COLO829 (cell line): ENCODE measurements around the gene LHFPL2.

ENCODE experiments used
- DNase-seq: peaks from one replicate; pipeline ENCODE4 v3.0.0; 2012; ENCODE audit warnings: low spot score

The LHFPL2 gene

DNA sequence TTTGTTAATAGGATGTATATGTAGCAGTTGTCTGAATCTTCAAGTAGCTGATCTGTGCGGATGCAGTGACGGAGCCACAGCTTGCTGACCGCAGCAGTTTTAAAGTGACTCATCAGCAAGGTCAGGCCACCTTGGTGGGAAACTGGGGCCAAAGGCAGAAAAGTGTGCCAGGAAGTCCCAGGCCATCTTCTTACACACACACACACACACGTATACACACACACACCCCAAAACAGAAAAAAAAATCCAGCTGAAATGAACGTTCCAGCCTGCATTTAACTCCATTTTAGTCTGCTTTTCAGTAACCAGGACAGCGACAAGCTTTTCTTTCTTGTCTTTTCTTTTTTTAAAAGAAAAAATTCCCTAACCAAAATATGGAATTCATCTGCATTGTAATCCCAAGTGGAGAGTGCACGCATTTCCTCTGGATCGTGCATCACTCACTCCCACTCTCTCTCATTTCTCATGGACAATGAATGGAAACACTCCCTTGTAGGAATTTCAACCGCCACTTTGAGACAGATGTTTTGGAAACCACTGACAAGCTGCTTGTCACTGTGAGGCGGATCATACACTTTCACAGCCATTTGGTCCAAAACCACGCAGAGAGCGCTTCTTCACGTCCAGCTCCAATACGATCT lies 103.9 kb downstream of the LHFPL2 start:
- DNase-seq: no peak

GRCh38 chr5:78543916-78544315 lies 104.7 kb downstream of the LHFPL2 start:
- no peak for DNase-seq

DNA sequence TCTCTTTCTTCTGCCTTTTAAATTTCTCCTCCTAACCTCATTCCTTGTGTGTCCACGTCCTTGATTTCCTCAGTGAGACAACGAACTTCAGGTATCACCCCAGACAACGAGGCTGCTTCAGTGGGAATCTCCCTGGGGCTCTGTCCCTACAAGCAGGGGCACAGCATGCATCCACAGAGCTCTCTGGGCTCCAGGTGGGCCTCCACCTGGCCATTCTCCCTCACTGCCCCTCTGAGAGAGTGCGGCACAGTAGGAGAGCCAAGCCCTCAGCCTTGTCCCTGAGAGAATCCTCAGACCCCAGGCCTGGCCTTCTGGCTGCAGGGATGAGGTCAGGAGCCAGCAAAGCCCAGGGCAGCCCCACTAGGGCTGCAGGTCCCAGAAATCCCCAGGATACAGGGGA lies 105.3 kb downstream of the LHFPL2 start:
- no peak for DNase-seq

DNA sequence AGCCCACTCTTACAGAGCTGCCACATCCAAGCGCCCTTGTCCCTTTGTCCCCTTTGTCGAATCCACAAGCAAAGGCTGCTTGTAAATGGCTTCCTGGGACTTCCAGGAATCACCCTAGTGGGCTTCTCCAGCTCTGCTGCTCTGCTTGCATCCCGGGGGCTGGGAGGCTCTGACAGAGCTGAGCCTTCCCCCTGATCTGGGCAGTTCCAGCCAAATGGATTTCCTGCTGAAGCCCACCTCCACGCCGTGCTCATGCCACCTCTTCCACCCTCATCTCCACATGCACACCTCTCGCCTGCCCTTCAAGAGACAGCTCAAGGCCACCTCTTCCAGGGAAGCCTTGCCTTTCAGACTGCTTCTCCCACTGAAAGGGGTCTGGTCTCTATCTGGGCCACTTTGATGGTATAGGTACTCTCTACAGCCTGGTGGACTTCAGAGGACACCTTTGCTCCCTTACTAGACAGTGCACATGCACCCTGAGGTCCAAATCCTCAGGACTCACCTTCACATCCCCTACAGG lies 106.2 kb downstream of the LHFPL2 start:
- no peak for DNase-seq

GRCh38 chr5:78541086-78541654 lies 107.4 kb downstream of the LHFPL2 start:
- peak; percentile 31 for DNase-seq

- peak; percentile 66 for DNase-seq
Measured at GRCh38 chr5:78540335-78541085, 108.1 kb downstream of the LHFPL2 start.

DNA sequence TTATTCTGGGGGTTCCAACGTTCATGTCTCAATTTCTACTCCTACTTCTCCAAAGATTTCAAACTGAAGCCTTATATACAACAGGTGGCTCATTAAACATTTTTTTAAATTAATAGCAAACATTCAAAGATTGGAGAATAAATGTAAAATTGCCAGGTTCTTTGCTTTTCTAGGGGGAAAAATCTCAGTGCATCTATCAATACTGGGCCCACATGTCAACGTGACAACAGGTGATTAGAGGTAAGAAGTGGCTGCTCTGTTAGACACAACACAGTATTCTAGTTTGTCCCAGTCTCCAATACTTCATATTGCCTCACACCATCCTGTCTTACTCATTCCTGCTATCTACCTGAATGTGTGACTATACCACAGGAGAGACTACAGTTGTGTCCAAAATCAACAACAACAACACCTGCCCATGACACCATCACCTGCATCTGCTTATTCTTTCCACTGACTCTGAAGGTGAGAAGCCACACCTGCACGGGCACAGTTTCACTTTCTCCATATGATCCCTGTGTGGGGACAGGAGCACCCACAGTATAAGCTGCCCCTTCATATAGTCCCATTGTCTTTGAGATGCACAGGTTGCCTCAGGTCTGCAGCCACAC lies 110.2 kb downstream of the LHFPL2 start:
- DNase-seq: no peak

DNA sequence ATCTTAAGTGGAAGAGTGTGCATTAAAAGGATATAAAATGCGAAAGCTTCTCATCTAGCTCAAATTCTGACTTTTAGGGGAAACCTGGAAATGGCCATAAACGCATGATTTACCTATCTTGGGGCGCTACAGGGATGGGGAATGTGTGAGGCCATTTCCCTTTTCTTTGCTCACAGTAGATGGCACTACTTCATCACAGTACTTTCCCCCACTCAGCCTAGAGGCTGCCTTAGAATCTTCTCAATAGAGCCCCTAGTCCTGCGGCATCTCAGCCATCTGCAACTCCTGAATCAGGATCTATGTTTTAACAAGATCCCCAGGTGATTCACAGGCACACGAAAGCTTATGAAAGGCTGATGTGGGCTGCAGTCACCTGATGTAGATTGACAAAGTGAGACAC lies 110.8 kb downstream of the LHFPL2 start:
- no peak for DNase-seq

GRCh38 chr5:78537411-78537810 lies 111.2 kb downstream of the LHFPL2 start:
- no peak for DNase-seq

DNA sequence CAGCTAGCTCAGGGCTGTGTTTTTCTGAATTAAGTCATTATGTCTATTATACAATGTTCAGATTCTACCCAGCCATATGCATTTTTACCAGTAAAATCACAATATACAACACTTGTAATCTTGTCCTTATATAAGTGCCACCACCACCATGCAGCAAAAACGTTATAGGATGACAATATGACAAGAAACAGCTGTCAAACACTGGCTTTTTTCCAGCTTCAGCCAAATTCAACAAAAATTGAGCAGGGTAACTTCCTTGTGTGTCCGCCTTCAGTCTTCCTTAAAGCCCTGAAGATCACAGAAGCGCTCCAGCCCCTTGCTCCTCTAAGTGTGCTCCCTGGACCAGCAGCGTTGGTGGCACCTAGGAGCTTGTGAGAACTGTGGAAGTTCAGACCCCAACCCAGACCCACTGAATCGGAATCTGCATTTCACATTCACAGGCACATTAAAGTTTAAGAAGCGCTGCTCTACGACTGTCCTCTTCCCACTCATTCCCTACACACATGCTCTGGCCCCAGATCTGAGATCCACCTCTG lies 111.8 kb downstream of the LHFPL2 start:
- no peak for DNase-seq

- no peak for DNase-seq
Measured at GRCh38 chr5:78534905-78535200, 113.7 kb downstream of the LHFPL2 start.

DNA sequence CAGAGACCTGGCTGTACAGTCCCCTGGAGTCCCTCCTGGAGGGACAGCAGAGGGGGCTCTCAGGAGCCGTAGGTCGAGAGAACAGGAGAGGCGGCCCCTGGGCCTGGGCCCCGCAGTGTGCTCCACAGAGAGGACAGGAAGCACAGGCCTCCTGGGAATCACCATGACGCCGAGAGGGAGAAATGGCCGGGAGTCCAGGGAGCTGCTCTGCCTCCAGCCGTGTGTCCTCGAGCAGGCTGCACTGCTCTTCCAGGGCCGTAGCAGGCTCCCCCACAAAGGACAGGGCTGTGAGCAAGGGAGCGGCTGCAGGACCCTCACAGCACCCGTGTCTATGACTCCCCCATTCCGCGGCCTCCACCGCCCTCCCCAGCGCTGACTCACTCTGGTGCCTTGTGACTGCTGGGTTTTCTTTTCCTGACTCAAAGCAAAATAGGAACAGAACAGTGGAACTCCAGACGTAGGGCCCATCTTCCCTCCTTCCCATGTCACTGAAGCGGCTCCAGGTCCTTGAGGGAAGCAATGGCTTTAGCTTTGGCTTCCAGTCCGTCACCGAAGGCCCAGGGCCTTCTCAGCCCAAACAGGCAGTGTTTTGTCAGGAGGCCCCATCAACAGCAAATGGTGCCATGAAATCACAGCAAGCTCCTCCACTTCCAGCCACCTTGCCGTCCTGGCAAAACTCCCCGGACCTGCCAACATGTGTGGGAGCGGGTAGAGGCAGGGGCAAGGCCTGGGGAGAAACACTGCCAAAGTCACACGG lies 114.2 kb downstream of the LHFPL2 start:
- peak; percentile 37 for DNase-seq

DNA sequence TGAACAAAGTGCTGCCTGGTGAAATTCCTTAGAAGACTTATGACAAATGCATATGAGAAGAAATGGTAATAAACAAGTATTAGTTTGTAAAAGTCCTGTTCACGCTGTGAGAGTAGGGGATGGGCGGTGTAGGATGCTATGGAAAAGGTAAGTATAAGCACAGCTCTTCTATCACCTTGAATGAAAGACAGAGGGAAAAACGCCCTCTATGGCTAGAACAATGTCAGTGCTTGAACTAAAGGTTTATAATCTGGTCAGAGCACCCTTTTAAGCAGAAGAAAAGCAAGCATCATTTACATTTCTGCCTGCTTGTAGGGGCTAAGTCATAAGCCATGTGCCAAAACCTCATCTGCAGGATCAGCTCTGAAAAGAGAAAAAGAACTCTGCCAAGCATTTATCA lies 115.2 kb downstream of the LHFPL2 start:
- DNase-seq: no peak

GRCh38 chr5:78530342-78531096 lies 118.1 kb downstream of the LHFPL2 start:
- no peak for DNase-seq

GRCh38 chr5:78527925-78528324 lies 120.6 kb downstream of the LHFPL2 start:
- no peak for DNase-seq

DNA sequence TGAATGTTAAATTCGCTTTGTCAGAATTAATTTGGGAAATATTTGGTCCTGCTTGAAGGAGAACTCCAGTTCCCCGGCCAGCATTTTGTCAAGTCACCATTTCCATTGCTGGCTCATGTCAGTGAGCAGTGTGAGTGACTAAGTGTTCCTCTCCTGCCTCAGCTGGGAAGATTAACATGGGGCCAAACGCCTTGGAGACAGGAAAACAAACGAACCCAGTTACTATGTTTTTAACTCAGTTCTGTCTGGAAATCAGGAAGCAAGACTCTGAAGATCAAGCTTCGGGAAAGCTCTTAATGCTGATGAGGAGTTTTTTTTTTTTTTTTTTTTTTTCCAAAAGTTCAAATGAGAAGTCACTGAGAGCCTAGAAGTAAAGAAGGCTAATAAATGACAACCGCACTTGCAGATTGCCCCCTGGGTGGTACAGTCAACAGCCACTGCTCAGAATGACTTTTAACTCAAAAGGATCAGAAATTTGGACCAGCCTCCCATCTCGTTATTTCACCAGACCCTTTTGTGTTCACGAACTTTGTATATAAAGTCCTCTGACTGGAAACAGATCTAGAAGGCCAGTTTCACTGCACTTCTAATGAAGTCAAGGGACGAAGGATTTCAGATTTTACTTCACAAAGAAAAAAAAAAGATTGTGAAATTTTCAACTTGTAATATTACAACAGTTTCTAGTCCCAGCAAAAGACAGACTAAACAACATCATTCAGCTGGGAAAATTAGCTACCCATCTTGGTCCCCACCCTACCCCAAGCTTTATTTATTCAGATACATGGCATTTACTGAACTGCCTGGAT lies 121.3 kb downstream of the LHFPL2 start:
- peak; percentile 33 for DNase-seq

GRCh38 chr5:78526049-78526525 lies 122.5 kb downstream of the LHFPL2 start:
- no peak for DNase-seq

- no peak for DNase-seq
Measured at GRCh38 chr5:78523314-78524193, 125.0 kb downstream of the LHFPL2 start.
